GM18517 (cell line): ENCODE data around the gene PIK3IP1.
"Not testable (repeated sequence)": the region's sequence is repeated elsewhere in the genome, so short reads cannot be mapped to it uniquely, and the experiment has no call there.

Experiments used
- ATAC-seq: cut with Tn5 transposase; IDR thresholded peaks from one replicate; pipeline ENCODE4 v1.9.1; 2021; ENCODE audit warnings: mild to moderate bottlenecking, moderate library complexity; ENCODE audit not compliant: unreplicated experiment

Gene PIK3IP1

GRCh38 chr22:31259798-31260473 lies 32.4 kb downstream of the PIK3IP1 start:
- ATAC-seq = no peak

- ATAC-seq = no peak
Measured at GRCh38 chr22:31253949-31254348, 38.3 kb downstream of the PIK3IP1 start.

GRCh38 chr22:31250740-31251600 lies 41.3 kb downstream of the PIK3IP1 start:
- no peak for ATAC-seq

GRCh38 chr22:31248965-31249958 lies 43.0 kb downstream of the PIK3IP1 start:
- ATAC-seq = no peak

GRCh38 chr22:31248138-31248745 lies 44.0 kb downstream of the PIK3IP1 start:
- no peak for ATAC-seq

- ATAC-seq = no peak
Measured at GRCh38 chr22:31247726-31248125, 44.6 kb downstream of the PIK3IP1 start.

GRCh38 chr22:31246687-31247086 lies 45.6 kb downstream of the PIK3IP1 start:
- no peak for ATAC-seq

- not testable (repeated sequence) for ATAC-seq
Measured at GRCh38 chr22:31245998-31246397, 46.3 kb downstream of the PIK3IP1 start.

GRCh38 chr22:31244943-31245451 lies 47.3 kb downstream of the PIK3IP1 start:
- ATAC-seq = no peak

GRCh38 chr22:31244046-31244942 lies 48.0 kb downstream of the PIK3IP1 start:
- no peak for ATAC-seq

GRCh38 chr22:31243339-31244045 lies 48.8 kb downstream of the PIK3IP1 start:
- ATAC-seq = no peak

- no peak for ATAC-seq
Measured at GRCh38 chr22:31241936-31242335, 50.4 kb downstream of the PIK3IP1 start.

- no peak for ATAC-seq
Measured at GRCh38 chr22:31241200-31241599, 51.1 kb downstream of the PIK3IP1 start.

- no peak for ATAC-seq
Measured at GRCh38 chr22:31239771-31240370, 52.4 kb downstream of the PIK3IP1 start.

GRCh38 chr22:31238057-31238456 lies 54.2 kb downstream of the PIK3IP1 start:
- ATAC-seq = no peak

GRCh38 chr22:31236044-31236443 lies 56.2 kb downstream of the PIK3IP1 start:
- not testable (repeated sequence) for ATAC-seq

- ATAC-seq = no peak
Measured at GRCh38 chr22:31235081-31235480, 57.2 kb downstream of the PIK3IP1 start.

- no peak for ATAC-seq
Measured at GRCh38 chr22:31233001-31233400, 59.3 kb downstream of the PIK3IP1 start.
